HG03064 (cell line): Measurements from ENCODE around the gene DNAJC24.

Experiments used
- ATAC-seq: cut with Tn5 transposase; IDR thresholded peaks from one replicate; pipeline ENCODE4 v1.9.1; 2021; ENCODE audit warnings: low read depth; ENCODE audit not compliant: unreplicated experiment

The DNAJC24 gene

DNA sequence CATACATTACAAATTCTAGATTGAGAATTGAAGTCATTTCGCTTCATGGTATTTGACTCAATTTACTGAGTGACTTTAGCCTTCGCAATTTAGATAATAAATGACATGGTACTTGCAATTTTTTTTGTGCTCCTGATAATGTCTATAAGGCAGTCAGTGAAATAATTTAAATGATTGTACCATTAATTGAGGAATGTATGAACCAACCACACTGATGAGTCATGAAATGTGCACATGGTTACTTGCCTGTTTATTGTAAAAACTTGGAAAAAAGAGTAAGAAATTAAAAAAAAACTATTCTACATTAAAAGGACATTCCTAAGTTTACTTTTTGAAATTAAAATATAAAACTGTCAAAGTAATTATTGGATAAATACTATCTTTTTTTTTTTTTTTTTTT lies 43.3 kb downstream of the DNAJC24 start:
- no peak for ATAC-seq

DNA sequence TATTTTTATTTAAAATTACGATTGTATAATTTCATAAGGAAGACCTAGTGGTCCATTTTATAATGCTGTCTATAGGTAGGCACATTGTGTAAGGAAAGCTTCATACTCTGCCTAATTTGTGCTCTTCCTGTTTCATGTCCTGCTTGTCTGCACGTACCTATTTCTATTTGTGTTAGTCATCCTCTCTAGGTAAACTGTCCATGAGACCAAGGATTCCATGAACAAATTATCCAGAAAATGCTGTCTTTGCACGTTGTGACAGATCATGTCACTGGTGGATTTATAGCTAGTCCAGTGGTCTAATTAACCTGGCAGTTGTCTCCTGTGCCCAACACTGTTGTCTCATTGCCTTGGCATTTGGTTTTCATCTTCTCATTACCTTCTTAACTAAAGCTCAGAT lies 44.7 kb downstream of the DNAJC24 start:
- no peak for ATAC-seq

DNA sequence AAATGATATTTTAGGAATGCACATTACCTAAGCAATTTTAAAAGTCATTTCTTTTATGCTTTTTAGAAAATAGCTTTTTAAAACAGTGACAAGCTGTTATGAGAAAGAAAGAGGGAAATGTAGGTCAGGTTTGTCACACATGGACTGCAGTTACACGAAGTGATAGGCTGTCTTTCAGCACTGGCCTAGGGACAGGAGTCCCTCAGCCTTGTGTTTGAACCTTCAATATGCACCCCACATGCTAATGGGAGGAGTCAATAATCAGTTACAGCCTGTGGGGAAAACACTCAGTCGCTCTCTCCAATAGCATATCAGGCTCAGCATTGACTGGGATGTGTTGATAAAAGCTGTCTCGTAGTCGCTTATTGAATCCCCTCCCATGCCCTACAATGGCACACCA lies 45.8 kb downstream of the DNAJC24 start:
- ATAC-seq: no peak

DNA sequence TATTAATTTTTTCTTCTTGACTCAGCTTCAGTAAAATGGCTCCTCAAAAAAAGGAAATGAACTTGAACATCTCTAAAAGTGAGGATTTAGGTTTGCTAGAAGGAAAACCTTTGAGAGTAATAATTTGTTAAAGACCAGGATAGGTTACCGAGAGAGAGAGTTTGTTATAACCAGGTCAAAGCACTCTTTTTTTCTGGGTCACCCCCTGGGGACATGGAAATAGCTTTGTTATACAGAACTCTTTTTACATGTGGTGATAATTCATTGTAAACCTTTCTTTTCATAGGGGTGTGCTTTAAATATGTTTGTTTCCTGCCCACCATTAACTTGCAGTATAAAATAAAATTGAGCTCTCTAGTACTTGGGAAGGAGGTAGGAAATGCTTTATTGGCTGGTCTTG lies 47.7 kb downstream of the DNAJC24 start:
- no peak for ATAC-seq

DNA sequence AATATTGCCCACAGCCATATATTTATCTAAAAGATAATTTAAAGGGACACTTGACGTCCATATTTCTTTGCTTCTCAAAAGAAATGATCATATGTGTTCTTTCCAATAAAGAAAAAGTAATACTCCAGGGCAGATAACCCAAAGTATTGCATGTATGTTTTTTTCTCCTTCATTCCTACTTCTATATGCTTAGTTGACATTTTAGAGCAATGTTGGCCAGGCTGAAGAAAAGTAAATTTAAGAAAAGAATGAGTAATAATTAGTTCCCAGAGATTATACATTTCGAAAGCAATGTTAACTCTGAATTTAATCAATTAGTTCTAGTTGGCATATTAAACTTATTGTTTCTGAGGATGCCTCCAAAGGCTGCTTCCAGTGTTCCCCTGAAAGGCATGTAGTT lies 48.2 kb downstream of the DNAJC24 start:
- ATAC-seq: no peak

DNA sequence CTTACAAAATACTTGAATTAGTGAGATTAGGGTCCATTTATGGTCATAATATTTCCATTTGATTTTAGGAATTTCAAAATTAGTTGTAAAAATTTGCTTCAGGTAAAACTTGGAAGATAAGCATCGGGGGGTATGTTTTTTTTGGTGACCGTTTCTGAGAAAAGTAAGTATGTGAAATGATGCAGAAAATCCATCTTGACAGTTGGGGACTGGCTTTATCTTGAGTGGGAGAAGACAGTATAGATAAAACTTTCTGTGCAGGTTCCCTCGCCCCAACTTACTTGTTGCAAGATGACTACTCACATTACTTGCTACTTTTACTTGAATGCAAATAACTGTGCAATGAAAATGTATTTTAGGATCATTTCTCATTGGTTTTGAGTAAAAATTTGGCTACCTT lies 49.5 kb downstream of the DNAJC24 start:
- ATAC-seq: no peak

DNA sequence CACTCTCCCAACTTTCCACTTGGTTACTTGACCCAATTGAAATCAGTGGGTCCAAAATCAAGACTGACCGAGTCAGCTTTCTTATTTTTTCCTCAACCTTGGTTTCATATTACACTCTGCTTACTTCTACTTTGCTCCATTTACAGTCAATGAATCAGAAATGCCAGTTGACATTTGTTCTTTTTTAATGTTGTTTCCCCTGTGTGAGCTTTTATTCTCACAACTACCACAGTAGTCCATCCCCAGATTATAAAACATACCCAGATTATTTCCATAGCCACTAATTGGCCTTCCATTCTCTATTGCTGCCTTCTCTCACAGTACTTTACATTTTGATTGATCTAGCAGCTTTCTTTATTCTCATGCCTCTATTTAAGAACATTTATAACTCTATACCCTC lies 50.0 kb downstream of the DNAJC24 start:
- ATAC-seq: no peak

DNA sequence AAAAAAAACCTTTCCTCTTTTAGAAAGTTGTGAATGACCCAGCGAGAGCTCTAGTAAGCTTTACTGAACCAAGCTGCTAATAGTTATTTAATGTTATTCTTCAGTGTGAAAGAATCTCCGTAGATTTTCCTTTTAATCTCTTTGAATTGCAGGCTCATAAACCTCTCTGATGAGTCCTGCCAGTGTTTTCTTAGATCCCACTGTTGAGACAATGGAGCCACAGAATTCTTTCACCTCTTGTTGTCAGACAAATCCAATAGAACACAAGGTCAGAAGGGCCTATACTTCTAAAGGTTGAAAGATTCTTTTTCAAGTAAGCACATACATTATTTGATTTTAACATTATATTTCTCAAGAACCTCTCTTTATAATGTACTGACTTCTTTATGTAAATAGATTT lies 52.2 kb downstream of the DNAJC24 start:
- ATAC-seq: no peak

DNA sequence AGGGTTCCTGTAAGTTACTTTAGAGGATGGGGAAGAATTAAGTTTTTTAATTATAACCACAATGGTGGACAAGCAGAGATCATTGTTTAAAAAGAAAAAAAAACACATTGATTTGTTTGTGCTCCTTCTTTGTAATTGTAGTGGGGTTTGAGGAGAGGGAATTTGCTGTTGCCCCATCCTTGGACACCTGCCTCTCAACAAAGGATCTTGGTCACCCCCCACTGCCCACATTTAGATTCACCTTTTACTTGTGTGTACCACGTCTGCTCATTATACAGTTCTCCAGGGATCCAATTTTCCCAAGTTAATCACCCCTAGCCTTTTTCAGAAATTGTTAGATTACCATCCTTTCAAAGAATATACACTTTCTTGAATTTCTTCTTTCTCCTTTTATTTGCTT lies 53.0 kb downstream of the DNAJC24 start:
- no peak for ATAC-seq

DNA sequence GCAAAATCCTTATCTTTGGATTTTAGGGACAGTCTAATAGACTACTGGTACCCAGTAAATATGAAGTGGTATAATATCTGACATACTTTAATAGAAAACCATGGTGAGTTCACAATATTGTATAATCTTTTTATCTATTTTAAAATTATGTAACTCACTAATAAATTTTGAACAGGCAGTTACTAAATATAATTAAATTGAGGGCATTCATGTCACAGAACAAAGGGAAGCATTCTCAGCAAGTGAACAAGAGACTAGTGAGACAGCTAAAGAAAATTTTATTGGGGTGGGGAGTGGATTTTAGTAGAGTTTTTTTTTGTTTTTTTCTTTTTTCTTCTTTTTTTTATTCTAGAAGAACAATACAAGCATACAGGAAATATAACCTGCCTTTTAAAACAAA lies 55.0 kb downstream of the DNAJC24 start:
- no peak for ATAC-seq

DNA sequence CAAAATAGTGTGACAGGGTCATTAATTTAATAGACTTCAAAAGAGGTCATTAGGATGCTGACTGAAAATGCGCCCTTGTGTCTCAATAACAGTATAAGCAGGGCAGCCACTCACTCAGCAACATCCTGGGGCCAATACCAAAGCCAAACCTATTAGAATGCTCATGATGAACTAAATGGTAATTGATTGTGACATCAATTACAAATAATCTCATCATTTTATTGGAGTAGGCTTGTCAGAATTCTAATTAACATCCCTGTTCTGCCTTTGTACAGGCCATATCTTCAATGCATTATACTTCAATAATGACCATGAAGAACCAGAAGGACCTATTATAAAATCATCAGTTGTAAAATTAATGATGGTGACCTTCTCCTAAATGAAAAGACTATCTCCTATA lies 64.2 kb downstream of the DNAJC24 start:
- no peak for ATAC-seq

DNA sequence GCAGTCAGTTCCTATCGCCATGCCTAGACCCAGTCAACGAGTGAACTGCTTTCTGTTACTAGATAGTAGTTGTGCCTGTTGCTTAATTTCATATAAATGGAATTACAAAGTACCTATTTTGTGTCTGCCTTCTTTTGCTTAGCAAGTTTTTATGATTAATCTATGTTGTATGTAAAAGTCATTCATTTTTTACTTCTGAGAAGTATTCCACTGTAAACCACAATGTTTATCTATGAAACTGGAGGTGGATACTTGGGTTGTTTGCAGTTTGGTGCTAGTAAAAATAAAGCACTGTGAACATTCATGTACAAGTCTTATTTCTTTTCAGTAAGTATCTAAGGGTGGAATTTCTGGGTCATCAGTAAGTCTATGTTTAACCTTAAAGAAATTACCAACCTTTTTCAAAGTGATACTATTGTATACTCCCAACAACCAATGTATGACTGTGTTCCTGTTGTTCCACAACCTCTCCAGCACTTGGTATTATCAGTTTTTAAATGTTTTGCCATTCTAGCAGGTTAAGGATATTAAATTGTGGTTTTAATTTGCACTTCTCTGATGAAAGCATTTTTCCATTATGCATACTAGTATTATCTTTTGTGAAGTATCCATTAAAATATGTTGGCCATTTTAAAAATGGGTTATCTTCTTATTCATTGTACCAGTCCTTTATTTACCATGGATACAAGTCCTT lies 68.2 kb downstream of the DNAJC24 start:
- no peak for ATAC-seq

DNA sequence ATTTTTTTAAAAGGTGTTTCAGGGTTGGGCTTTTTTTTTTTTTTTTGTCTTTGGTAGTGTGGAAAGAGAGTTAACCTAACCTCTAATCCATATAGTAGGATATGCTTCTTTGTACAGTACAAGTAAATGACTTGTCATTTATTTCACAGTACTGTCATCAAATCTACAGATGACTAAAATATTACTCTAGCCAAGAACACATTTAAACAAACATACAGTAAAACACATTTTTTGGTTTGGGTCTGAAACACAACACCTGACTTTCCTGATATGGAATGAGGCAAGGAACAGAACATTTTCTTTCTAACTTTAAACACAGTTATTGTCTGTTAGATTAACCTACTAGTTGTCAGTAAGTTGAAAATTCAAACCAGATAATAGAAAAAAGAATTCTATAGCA lies 71.6 kb downstream of the DNAJC24 start:
- ATAC-seq: no peak

DNA sequence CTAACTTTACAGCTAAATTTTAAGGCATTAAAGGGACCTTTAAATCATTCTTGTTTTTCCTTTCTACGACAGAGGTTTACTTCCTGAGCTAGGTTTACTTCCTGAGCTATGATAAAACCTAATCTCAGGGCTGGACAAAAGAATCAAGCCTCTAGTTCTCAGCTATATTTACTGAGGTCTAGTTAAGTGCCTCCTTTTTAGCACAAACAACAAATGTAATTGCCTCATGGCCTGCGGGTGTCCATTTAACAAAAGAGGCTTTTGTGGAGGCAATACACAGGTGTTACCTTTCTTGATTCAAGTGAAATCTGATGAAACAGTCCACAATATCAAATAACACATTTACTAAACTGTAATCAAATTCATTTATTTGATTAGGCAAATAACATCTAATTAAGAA lies 72.4 kb downstream of the DNAJC24 start:
- ATAC-seq: no peak

DNA sequence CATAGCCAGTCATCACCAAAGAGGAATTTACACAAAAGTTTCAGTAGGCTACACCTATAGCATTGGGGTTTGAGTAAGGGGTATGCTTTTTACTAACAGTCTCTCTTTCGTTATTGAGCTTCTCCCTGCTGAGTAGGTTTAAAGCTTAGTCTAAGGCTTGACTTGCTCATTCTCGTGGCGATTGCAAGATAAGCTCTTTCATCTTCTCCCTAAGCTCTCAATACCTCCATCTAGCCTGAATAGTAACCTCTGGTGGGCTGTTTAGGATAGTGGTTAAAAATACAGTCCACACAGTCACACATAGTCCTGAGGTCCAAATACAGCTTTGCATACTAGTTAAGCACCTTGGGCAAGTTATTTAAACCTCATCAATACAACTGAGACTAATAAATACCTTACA lies 74.1 kb downstream of the DNAJC24 start:
- ATAC-seq: no peak

DNA sequence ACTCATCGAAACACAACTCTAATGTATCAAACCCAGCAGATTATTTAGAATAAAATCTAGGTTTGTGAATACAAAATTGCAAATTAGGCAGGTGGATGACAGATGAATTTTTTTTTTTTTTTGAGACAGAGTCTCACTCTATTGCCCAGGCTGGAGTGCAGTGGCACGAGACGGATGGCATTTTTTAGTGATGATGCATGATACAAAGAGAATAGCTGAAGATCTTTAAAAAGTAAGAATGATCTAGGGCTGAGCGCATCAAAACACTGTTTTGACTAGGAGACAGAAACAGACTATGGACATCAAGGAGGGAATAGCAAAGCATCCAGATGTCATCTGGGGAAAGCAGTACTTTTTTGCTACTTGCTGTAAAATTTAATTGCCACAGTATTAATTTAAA lies 76.0 kb downstream of the DNAJC24 start:
- ATAC-seq: no peak

DNA sequence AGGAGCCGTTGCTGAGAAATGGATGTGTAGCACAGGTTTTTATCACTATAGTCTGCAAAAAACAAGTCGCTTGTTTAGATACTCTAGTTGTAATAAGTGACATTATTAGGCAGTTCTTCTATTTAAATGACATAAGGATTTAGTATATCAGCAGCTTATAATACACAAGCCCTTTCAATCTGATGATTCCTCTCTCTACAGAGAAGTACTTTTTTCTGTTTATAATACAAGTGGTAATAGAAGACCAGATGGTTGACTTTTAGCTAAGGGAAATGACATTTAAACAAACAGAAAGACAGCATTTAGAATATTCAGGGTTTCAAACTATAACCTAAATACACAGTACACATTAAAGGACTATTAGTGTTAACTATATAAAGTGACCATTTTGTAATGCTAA lies 79.4 kb downstream of the DNAJC24 start:
- ATAC-seq: no peak

DNA sequence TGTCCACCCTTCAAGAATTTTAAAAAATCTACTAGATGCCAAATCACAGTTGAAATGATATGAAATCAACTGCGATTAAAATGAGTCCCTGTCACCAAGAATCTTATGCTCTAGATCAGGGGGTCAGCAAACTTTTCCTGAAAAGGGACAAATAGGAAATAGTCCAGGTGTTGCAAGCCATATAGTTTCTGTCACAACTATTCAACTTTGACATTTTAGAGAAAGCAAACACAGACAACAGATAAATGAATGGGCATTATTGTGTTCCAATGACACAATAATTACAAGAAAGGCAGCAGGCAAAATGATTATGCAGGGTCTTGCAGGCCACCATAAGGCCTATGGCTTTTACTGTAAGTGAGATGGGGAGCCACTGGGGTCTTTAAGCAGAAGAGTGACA lies 81.2 kb downstream of the DNAJC24 start:
- ATAC-seq: no peak

DNA sequence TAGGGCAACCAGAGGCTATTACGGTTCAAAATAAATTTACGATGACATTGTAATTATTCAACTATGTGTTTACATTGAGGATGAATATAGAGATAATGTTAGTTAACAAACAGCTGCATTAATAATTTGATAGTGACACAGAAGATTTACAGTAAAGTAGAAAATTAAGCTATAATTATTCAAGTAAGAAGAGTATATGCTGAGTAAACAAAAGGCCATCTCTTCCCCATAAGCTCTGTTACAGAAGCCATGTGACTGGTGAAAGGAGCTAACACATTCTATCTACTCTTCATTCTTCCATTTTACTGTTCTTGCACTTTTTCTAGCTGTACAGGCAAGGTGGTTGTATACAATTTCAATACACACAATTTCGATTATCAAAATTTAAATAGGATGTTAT lies 85.5 kb downstream of the DNAJC24 start:
- ATAC-seq: no peak

DNA sequence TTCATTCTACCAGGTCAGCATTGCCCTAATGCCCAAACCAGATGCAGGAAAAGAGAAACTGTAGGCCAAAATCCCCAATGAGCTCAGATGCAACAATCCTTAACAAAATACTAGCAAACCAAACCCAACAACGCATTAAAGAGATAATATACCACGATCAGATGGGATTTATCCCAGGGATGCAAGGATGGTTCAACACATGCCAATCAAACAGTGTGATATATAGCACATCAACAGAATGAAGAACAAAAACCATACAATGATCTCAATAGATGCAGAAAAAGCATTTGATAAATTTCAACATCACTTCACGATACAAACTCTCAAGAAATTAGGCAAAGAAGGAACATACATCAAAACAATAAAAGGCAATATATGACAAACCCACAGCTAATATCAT lies 94.8 kb downstream of the DNAJC24 start:
- no peak for ATAC-seq

DNA sequence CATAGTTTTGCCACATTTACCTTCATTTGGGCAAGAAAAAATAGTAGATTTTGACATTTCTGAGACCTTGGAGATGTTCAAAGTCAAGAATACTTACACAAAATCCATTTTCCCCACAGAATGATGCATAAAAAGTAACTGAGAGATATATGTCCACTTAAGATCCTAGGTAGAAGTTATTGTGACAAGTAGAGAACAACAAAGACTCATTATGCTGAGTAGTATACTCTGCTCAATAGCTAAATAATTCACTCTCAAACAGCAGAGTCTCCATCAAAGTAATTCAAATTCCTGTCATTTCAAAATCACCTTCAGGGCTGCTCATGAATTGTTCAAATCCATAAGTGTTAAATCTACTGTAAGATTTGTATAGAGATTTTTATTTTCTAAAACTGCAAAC lies 104.4 kb downstream of the DNAJC24 start:
- no peak for ATAC-seq

DNA sequence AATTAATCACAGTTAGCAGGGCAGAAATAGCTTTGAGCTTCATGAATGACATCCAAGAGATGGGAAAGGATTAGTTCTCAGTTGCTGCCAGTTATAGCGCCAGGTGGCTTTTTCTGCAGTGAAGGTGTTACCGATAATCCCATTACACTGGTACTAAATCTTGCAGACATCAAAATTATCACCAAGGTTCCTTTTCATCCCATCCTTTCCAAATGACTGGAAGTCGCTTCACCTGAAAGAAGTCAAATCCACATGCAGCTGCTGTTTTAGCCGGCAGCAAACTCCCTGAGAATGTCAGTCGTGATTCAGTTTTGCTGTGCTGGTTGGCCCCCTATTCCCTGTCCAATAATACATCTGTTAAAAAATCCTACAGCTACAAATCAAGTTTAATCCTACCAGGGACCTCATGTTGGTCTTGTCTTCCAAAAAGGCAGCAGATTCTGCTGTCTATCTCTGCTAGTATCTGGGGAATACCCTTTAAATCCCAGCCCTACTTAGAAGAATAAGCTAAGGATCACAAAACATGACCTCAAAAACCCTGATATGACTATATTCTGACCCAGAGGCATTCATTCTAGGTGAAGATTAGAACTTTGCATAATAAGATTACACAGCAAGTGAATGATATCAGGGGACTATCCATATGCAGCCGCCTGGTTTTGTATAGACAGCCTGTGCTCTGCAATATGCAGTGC lies 108.0 kb downstream of the DNAJC24 start:
- no peak for ATAC-seq

DNA sequence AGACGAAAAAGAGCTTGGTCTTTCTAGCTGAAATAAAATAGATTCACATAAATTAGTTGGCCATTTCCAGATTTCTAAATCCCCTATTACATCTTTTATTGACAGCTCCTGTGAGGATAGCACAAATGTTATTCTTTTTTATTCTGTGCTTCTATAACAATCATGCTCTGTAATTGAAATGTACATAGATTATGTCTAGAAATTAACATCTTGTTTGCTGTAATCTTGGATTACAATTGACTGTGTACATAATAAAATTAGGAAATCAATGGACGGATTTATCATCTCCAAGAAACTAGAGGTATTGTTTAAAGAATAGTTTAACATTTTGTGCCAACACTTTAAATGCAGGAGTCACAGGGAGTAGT lies 108.5 kb downstream of the DNAJC24 start:
- ATAC-seq: no peak
